Measurements from ENCODE around the gene ARHGEF6.

The ARHGEF6 gene

GRCh38 chrX:136630881-136631280, 149.9 kb downstream of the ARHGEF6 start:
- no peaks in the 10 kb centered on the region for H3K4me1 ChIP-seq (ENCODE audit: control insufficient read depth in 2 of 2, insufficient read depth in 2 of 2, low read length in 2 of 2)
- no peak overlapping the region for H3K9ac ChIP-seq (ENCODE audit: low read depth in 1 of 2, low read length in 2 of 2)
- no peaks in the 10 kb centered on the region for H3K36me3 ChIP-seq (ENCODE audit: control insufficient read depth in 2 of 2, insufficient read depth in 2 of 2, low read length in 2 of 2)
- peaks cover 0 to 3% of the 10 kb centered on the region in 2 donors for H3K27me3 ChIP-seq (ENCODE audit: control insufficient read depth in 2 of 2, insufficient read depth in 2 of 2, low read length in 2 of 2)
- H3K9me3 ChIP-seq (ENCODE audit: control insufficient read depth in 2 of 2, low read length in 2 of 2), result no peaks in the 10 kb centered on the region
- H3K4me3 ChIP-seq (ENCODE audit: low read length in 2 of 2), result no peak overlapping the region
- H3K27ac ChIP-seq (ENCODE audit: low read depth in 2 of 2, low read length in 2 of 2), result no peak overlapping the region

DNA sequence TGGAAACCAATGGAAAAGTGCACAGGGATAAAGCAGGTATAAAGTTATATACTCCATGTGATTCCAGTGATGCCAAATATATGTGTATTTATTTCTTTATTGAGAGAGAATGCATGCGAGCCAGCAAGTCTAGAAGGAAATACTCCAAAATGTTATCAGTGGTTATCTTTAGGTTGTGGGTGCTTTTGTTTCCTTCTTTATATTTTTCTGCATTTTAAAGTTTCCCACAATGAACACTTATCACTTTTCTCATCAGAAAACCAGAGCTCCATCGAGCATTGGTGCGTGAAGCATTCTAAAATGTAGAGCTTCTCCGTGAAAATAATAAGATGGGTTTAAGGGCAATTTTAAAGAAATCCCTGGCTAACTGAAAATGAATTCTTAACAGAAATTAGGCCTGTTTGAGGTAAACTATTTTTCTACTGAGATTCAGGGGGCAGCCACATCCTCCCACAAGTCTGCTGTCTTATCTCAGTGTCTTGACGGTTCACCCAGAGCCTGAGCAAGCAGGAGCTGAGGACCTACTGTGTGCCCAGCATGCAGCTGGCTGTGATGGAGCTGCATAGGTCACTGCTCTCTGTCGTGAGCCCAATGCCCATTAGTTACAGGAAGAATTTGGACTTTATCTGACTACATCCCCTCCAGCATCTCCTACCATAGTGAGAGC, 151.5 kb downstream of the ARHGEF6 start:
- no peaks in the 10 kb centered on the region for H3K4me1 ChIP-seq (ENCODE audit: control insufficient read depth in 2 of 2, insufficient read depth in 2 of 2, low read length in 2 of 2)
- H3K9ac ChIP-seq (ENCODE audit: low read depth in 1 of 2, low read length in 2 of 2), result no peak overlapping the region
- H3K9me3 ChIP-seq (ENCODE audit: control insufficient read depth in 2 of 2, low read length in 2 of 2), result no peaks in the 10 kb centered on the region
- H3K36me3 ChIP-seq (ENCODE audit: control insufficient read depth in 2 of 2, insufficient read depth in 2 of 2, low read length in 2 of 2), result no peaks in the 10 kb centered on the region
- H3K4me3 ChIP-seq (ENCODE audit: low read length in 2 of 2), result no peak overlapping the region
- peaks cover 0 to 3% of the 10 kb centered on the region in 2 donors for H3K27me3 ChIP-seq (ENCODE audit: control insufficient read depth in 2 of 2, insufficient read depth in 2 of 2, low read length in 2 of 2)
- H3K27ac ChIP-seq (ENCODE audit: low read depth in 2 of 2, low read length in 2 of 2), result no peak overlapping the region

GRCh38 chrX:136627409-136627808, 153.3 kb downstream of the ARHGEF6 start:
- H3K27me3 ChIP-seq (ENCODE audit: control insufficient read depth in 2 of 2, insufficient read depth in 2 of 2, low read length in 2 of 2), result peaks cover 0 to 3% of the 10 kb centered on the region in 2 donors
- no peak overlapping the region for H3K4me3 ChIP-seq (ENCODE audit: low read length in 2 of 2)

DNA sequence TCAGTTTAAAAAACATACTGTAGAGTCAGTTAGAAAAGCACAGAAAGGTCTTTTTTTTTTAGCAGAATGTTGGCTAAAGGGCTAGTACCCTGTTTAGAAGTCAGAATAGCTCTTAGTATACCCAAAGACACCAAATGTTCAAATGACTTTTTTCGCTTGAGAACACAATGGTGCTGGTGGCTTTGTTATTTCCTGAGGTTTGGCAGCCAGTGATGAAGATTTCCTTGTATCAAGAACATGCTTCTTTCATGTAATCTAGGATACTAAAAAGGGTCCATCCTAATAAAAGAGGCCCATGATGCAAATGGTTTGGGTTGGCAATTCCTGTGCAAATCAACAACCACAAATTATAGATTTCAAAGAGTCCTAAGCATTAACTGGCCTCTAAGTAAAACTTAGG, 153.8 kb downstream of the ARHGEF6 start:
- H3K27me3 ChIP-seq (ENCODE audit: control insufficient read depth in 2 of 2, insufficient read depth in 2 of 2, low read length in 2 of 2), result peaks cover 0 to 3% of the 10 kb centered on the region in 2 donors
- H3K9ac ChIP-seq (ENCODE audit: low read depth in 1 of 2, low read length in 2 of 2), result no peak overlapping the region
- no peak overlapping the region for H3K4me3 ChIP-seq (ENCODE audit: low read length in 2 of 2)
- H3K27ac ChIP-seq (ENCODE audit: low read depth in 2 of 2, low read length in 2 of 2), result no peak overlapping the region
- no peaks in the 10 kb centered on the region for H3K9me3 ChIP-seq (ENCODE audit: control insufficient read depth in 2 of 2, low read length in 2 of 2)
- H3K4me1 ChIP-seq (ENCODE audit: control insufficient read depth in 2 of 2, insufficient read depth in 2 of 2, low read length in 2 of 2), result no peaks in the 10 kb centered on the region
- H3K36me3 ChIP-seq (ENCODE audit: control insufficient read depth in 2 of 2, insufficient read depth in 2 of 2, low read length in 2 of 2), result no peaks in the 10 kb centered on the region

More at GRCh38 chrX:136627409-136627808, 153.3 kb downstream of the ARHGEF6 start:
- H3K4me1 ChIP-seq (ENCODE audit: control insufficient read depth in 2 of 2, insufficient read depth in 2 of 2, low read length in 2 of 2), result no peaks in the 10 kb centered on the region
- no peak overlapping the region for H3K9ac ChIP-seq (ENCODE audit: low read depth in 1 of 2, low read length in 2 of 2)
- H3K27ac ChIP-seq (ENCODE audit: low read depth in 2 of 2, low read length in 2 of 2), result no peak overlapping the region
- H3K9me3 ChIP-seq (ENCODE audit: control insufficient read depth in 2 of 2, low read length in 2 of 2), result no peaks in the 10 kb centered on the region
- H3K36me3 ChIP-seq (ENCODE audit: control insufficient read depth in 2 of 2, insufficient read depth in 2 of 2, low read length in 2 of 2), result no peaks in the 10 kb centered on the region

DNA sequence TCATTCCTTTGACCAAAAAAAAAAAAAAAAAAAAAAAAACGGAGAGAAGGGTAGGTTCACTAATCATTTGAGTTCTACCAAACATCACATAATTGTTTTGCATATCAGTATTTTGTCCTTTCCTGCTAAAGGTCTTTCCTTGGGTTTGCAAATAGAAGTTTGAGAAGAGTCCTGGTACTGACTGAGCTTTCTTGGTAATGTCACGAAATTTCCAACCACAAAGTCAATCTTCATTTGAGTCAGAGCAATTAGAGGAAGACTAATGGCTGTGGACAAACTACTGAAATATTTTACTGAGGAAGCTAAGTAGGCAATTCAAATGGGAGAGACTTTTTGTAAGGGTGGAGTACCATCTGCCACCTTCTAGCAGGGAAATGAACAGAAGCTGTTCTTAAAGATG, 154.5 kb downstream of the ARHGEF6 start:
- Histone ChIP-seq H3K9ac (ENCODE audit: low read depth in 1 of 2, low read length in 2 of 2) (no peak overlapping the region), H3K4me3 (ENCODE audit: low read length in 2 of 2) (no peak overlapping the region), H3K4me1 (ENCODE audit: control insufficient read depth in 2 of 2, insufficient read depth in 2 of 2, low read length in 2 of 2) (no peaks in the 10 kb centered on the region), H3K9me3 (ENCODE audit: control insufficient read depth in 2 of 2, low read length in 2 of 2) (no peaks in the 10 kb centered on the region), H3K27ac (ENCODE audit: low read depth in 2 of 2, low read length in 2 of 2) (no peak overlapping the region), H3K27me3 (ENCODE audit: control insufficient read depth in 2 of 2, insufficient read depth in 2 of 2, low read length in 2 of 2) (peaks cover 0 to 3% of the 10 kb centered on the region in 2 donors), H3K36me3 (ENCODE audit: control insufficient read depth in 2 of 2, insufficient read depth in 2 of 2, low read length in 2 of 2) (no peaks in the 10 kb centered on the region)

DNA sequence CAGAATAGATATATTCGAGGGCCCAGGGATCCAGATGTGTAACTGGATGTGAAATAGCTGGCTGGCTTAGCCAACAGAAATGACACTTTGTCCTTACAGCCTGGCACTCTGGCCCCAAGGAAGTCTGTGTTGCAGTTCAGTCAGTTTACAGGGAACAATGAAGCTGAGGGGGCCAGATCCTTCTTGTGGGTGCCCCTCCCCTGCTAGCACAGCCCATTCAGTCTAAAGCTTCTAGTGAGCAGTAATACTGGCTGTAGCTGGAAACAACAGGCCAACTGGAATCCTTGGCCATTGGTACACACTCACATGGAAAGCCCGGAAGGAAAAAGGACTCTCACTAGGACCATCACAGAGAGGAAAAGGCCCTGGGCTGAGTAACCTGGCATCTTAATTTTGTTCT, 155.5 kb downstream of the ARHGEF6 start:
- H3K4me3 ChIP-seq (ENCODE audit: low read length in 2 of 2), result no peak overlapping the region
- H3K36me3 ChIP-seq (ENCODE audit: control insufficient read depth in 2 of 2, insufficient read depth in 2 of 2, low read length in 2 of 2), result no peaks in the 10 kb centered on the region
- H3K9ac ChIP-seq (ENCODE audit: low read depth in 1 of 2, low read length in 2 of 2), result no peak overlapping the region
- H3K4me1 ChIP-seq (ENCODE audit: control insufficient read depth in 2 of 2, insufficient read depth in 2 of 2, low read length in 2 of 2), result no peaks in the 10 kb centered on the region
- no peaks in the 10 kb centered on the region for H3K9me3 ChIP-seq (ENCODE audit: control insufficient read depth in 2 of 2, low read length in 2 of 2)
- no peak overlapping the region for H3K27ac ChIP-seq (ENCODE audit: low read depth in 2 of 2, low read length in 2 of 2)
- peaks cover 0 to 3% of the 10 kb centered on the region in 2 donors for H3K27me3 ChIP-seq (ENCODE audit: control insufficient read depth in 2 of 2, insufficient read depth in 2 of 2, low read length in 2 of 2)

- Histone ChIP-seq H3K4me3 (ENCODE audit: low read length in 2 of 2) (no peak overlapping the region), H3K9ac (ENCODE audit: low read depth in 1 of 2, low read length in 2 of 2) (no peak overlapping the region), H3K9me3 (ENCODE audit: control insufficient read depth in 2 of 2, low read length in 2 of 2) (no peaks in the 10 kb centered on the region), H3K4me1 (ENCODE audit: control insufficient read depth in 2 of 2, insufficient read depth in 2 of 2, low read length in 2 of 2) (no peaks in the 10 kb centered on the region), H3K36me3 (ENCODE audit: control insufficient read depth in 2 of 2, insufficient read depth in 2 of 2, low read length in 2 of 2) (no peaks in the 10 kb centered on the region), H3K27ac (ENCODE audit: low read depth in 2 of 2, low read length in 2 of 2) (no peak overlapping the region), H3K27me3 (ENCODE audit: control insufficient read depth in 2 of 2, insufficient read depth in 2 of 2, low read length in 2 of 2) (peaks cover 0 to 5% of the 10 kb centered on the region in 2 donors)
Observed at GRCh38 chrX:136623396-136623795, 157.3 kb downstream of the ARHGEF6 start.

DNA sequence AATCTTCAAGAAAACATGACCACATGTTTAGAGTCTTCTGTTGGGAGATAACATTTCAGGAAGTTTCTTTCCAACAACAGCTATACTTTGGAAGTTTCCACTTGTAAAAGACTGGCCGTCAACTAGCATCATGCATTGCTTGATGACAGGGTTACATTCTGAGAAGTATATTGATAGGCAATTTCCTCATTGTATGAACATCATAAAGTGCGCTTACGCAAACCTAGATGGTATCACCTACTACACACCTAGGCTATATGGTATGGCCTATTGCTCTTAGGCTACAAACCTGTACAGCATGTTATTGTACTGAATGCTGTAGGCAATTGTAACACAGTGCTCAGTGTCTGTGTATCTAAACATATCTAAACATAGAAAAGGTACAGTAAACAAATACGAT, 158.2 kb downstream of the ARHGEF6 start:
- Histone ChIP-seq H3K4me3 (ENCODE audit: low read length in 2 of 2) (no peak overlapping the region), H3K9me3 (ENCODE audit: control insufficient read depth in 2 of 2, low read length in 2 of 2) (no peaks in the 10 kb centered on the region), H3K27ac (ENCODE audit: low read depth in 2 of 2, low read length in 2 of 2) (no peak overlapping the region), H3K27me3 (ENCODE audit: control insufficient read depth in 2 of 2, insufficient read depth in 2 of 2, low read length in 2 of 2) (peaks cover 0 to 5% of the 10 kb centered on the region in 2 donors), H3K9ac (ENCODE audit: low read depth in 1 of 2, low read length in 2 of 2) (no peak overlapping the region), H3K36me3 (ENCODE audit: control insufficient read depth in 2 of 2, insufficient read depth in 2 of 2, low read length in 2 of 2) (no peaks in the 10 kb centered on the region), H3K4me1 (ENCODE audit: control insufficient read depth in 2 of 2, insufficient read depth in 2 of 2, low read length in 2 of 2) (no peaks in the 10 kb centered on the region)

DNA sequence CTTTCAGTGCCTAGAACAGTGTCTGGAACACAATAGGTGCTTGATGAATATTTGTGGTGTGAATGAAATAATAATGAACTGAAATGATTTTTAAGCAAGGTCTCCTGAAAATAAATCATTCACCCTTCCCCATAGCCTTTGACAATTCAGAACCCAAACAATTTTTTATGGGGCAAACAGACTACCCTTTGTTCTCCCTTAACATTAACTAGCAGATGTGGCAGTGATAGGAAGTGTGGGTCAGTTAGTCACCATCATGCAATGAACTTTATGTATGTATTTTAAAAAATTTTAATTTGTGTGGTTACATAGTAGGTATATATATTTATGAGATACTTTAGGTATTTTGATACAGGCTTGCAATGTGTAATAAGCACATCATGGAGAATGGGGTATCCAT, 160.0 kb downstream of the ARHGEF6 start:
- peaks cover 0 to 2% of the 10 kb centered on the region in 2 donors for H3K27me3 ChIP-seq (ENCODE audit: control insufficient read depth in 2 of 2, insufficient read depth in 2 of 2, low read length in 2 of 2)
- H3K4me1 ChIP-seq (ENCODE audit: control insufficient read depth in 2 of 2, insufficient read depth in 2 of 2, low read length in 2 of 2), result no peaks in the 10 kb centered on the region
- no peaks in the 10 kb centered on the region for H3K36me3 ChIP-seq (ENCODE audit: control insufficient read depth in 2 of 2, insufficient read depth in 2 of 2, low read length in 2 of 2)
- H3K9me3 ChIP-seq (ENCODE audit: control insufficient read depth in 2 of 2, low read length in 2 of 2), result no peaks in the 10 kb centered on the region
- no peak overlapping the region for H3K4me3 ChIP-seq (ENCODE audit: low read length in 2 of 2)
- no peak overlapping the region for H3K27ac ChIP-seq (ENCODE audit: low read depth in 2 of 2, low read length in 2 of 2)
- no peak overlapping the region for H3K9ac ChIP-seq (ENCODE audit: low read depth in 1 of 2, low read length in 2 of 2)

DNA sequence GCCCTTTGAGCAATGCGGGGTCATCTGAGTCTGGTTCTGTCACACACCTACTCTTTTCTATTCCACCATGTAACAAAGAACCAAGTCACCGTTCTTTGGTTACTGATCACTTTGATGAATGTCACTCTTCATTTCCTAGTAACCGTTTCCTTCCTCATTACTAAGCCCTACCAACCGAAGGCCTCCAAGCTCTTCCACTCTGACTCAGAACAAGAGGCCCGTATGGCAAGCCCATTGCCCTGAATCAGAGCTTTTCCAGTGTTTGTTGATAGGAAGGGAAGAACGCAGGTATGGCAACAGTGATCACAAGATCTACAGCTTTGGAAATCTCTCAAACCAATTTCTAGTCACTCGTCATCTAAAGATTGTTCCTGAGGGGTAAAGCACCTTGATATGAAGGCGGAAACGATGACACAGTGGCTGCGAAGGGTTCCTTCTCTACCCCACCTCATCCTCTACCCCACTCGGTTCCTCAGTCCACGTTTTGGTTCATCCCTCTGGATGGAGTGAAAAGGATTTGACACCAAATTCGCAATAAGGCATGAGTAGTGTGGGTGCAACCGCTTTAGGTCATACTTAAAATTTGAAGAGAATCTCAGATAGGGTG, 160.7 kb downstream of the ARHGEF6 start:
- Histone ChIP-seq H3K27me3 (ENCODE audit: control insufficient read depth in 2 of 2, insufficient read depth in 2 of 2, low read length in 2 of 2) (peaks cover 0 to 2% of the 10 kb centered on the region in 2 donors), H3K27ac (ENCODE audit: low read depth in 2 of 2, low read length in 2 of 2) (no peak overlapping the region), H3K4me1 (ENCODE audit: control insufficient read depth in 2 of 2, insufficient read depth in 2 of 2, low read length in 2 of 2) (no peaks in the 10 kb centered on the region), H3K36me3 (ENCODE audit: control insufficient read depth in 2 of 2, insufficient read depth in 2 of 2, low read length in 2 of 2) (no peaks in the 10 kb centered on the region), H3K9ac (ENCODE audit: low read depth in 1 of 2, low read length in 2 of 2) (no peak overlapping the region), H3K9me3 (ENCODE audit: control insufficient read depth in 2 of 2, low read length in 2 of 2) (no peaks in the 10 kb centered on the region), H3K4me3 (ENCODE audit: low read length in 2 of 2) (no peak overlapping the region)
